B cell (primary cell): ENCODE measurements around the gene HDAC11. TPM values are rescaled to one million over a fixed set of nuclear protein-coding genes. Genes with fewer than 3 reads are reported as not detected.

Source experiments
- ATAC-seq: fragments of 200-7000 bp; cut with Tn5 transposase; one replicate; pipeline ENCODE4 v1.10.0; 2021; ENCODE audit warnings: low read depth, mild to moderate bottlenecking, moderate number of reproducible peaks, moderate library complexity
- CTCF ChIA-PET: fragments of 350-600 bp; sonication (Branson Sonifier 250); formaldehyde crosslinking; loops from one replicate; lab custom pipeline; 2021; ENCODE audit warnings: antibody characterized with exemption, inconsistent platforms; lab: Charles Lee
- POLR2A ChIA-PET: fragments of 350-600 bp; sonication (Branson Sonifier 250); formaldehyde crosslinking; loops from one replicate; lab custom pipeline; 2021; ENCODE audit warnings: antibody characterized with exemption; lab: Charles Lee
- DNase-seq: peaks from one replicate; pipeline ENCODE4 v3.0.0; 2013
- H2AFZ ChIP-seq: 2 replicates; pipeline ENCODE4 v1.6.1; 2012; ENCODE audit warnings: mild to moderate bottlenecking, low read depth, low read length; ENCODE audit not compliant: insufficient read depth, poor library complexity, severe bottlenecking
- H3K27ac ChIP-seq, 2 donors: 1 replicate in 1 of 2; 2 replicates in 1 of 2; pipeline ENCODE4 v1.5.1; 2012 to 2013; ENCODE audit warnings: low read length in 2 of 2, mild to moderate bottlenecking in 2 of 2, moderate library complexity in 1 of 2
- H3K27me3 ChIP-seq, 4 experiments: fragments of 200-600 bp in 1 of 4; sonication (generic) in 1 of 4; replicated peaks in 1 of 4; 1 replicate in 2 of 4; 2 replicates in 2 of 4; pipeline versions ENCODE4 v1.6.1 to v1.7.0; 2013 to 2016; ENCODE audit warnings: low read length in 3 of 4, mild to moderate bottlenecking in 2 of 4, mixed read lengths in 1 of 4, moderate library complexity in 1 of 4; ENCODE audit not compliant: insufficient read depth in 4 of 4, control insufficient read depth in 3 of 4; ENCODE audit errors: control extremely low read depth in 1 of 4
- H3K36me3 ChIP-seq, 2 experiments: replicated peaks in 1 of 2; 1 replicate in 1 of 2; 2 replicates in 1 of 2; pipeline versions ENCODE4 v1.6.1 to v1.7.1; 2013; ENCODE audit warnings: low read length in 1 of 2; ENCODE audit not compliant: insufficient read depth in 2 of 2, control insufficient read depth in 1 of 2; ENCODE audit errors: control extremely low read depth in 1 of 2, extremely low read depth in 1 of 2
- H3K4me1 ChIP-seq, 2 donors: fragments of 200-600 bp in 1 of 2; sonication (generic) in 1 of 2; 1 replicate in 1 of 2; 2 replicates in 1 of 2; pipeline versions ENCODE4 v1.5.1 to v1.6.1; 2013 to 2017; ENCODE audit warnings: low read length in 2 of 2; ENCODE audit not compliant: control insufficient read depth in 2 of 2, insufficient read depth in 2 of 2
- H3K4me2 ChIP-seq: replicated peaks from 2 replicates; pipeline ENCODE3; 2012; ENCODE audit warnings: mild to moderate bottlenecking, low read depth, low read length; ENCODE audit not compliant: poor library complexity, severe bottlenecking
- H3K4me3 ChIP-seq, 5 experiments: fragments of 200-600 bp in 1 of 5; sonication (generic) in 1 of 5; 1 replicate in 3 of 5; 2 replicates in 2 of 5; pipeline versions ENCODE4 v1.5.1 to v1.7.0; 2011 to 2016; ENCODE audit warnings: low read length in 4 of 5, mild to moderate bottlenecking in 4 of 5, low read depth in 2 of 5, control low read depth in 1 of 5, moderate library complexity in 1 of 5; ENCODE audit not compliant: insufficient read depth in 1 of 5; ENCODE audit errors: control extremely low read depth in 1 of 5, extremely low read depth in 1 of 5
- H3K79me2 ChIP-seq: fragments of 200-600 bp; sonication (generic); one replicate; pipeline ENCODE4 v1.6.0; 2016; ENCODE audit warnings: low read length; ENCODE audit not compliant: control insufficient read depth, insufficient read depth
- H3K9ac ChIP-seq: fragments of 200-600 bp; sonication (generic); 2 replicates; pipeline ENCODE4 v1.6.1; 2017; ENCODE audit warnings: mild to moderate bottlenecking, low read length, moderate library complexity
- H3K9me3 ChIP-seq, 3 donors: one replicate each; pipeline versions ENCODE4 v1.6.1 to v1.7.1; 2013; ENCODE audit warnings: low read length in 2 of 3; ENCODE audit not compliant: control insufficient read depth in 2 of 3, insufficient read depth in 1 of 3; ENCODE audit errors: control extremely low read depth in 1 of 3
- H4K20me1 ChIP-seq: 2 replicates; pipeline ENCODE4 v1.6.0; 2012; ENCODE audit warnings: mild to moderate bottlenecking, low read length; ENCODE audit not compliant: insufficient read depth, control insufficient read depth, poor library complexity, severe bottlenecking
- H3K27ac Mint-ChIP-seq: one replicate; pipeline ENCODE4 v1.8.0; 2021; ENCODE audit warnings: mixed read lengths
- H3K27me3 Mint-ChIP-seq: one replicate; pipeline ENCODE4 v1.8.0; 2021; ENCODE audit warnings: mixed read lengths
- H3K4me1 Mint-ChIP-seq: one replicate; pipeline ENCODE4 v1.8.0; 2021; ENCODE audit warnings: mixed read lengths
- H3K4me3 Mint-ChIP-seq: one replicate; pipeline ENCODE4 v1.8.0; 2021; ENCODE audit warnings: mixed read lengths
- H3K9me3 Mint-ChIP-seq: one replicate; pipeline ENCODE4 v1.8.0; 2022; ENCODE audit warnings: mixed read lengths; ENCODE audit not compliant: insufficient read depth
- EZH2 ChIP-seq: IDR thresholded peaks from 2 replicates; pipeline ENCODE4 v1.6.1; 2012; ENCODE audit warnings: borderline replicate concordance, low read depth, mild to moderate bottlenecking, moderate library complexity, low read length; ENCODE audit not compliant: insufficient read depth, poor library complexity, severe bottlenecking
- WGBS: methylation state at CpG from one replicate; pipeline ENCODE4 v1.1.5; 2013; ENCODE audit warnings: missing lambda C conversion rate; ENCODE audit not compliant: insufficient coverage; 5-methylcytosine and 5-hydroxymethylcytosine counted together
- intact Hi-C: fragments of 100-400 bp; cut with micrococcal nuclease; formaldehyde crosslinking; loops from one replicate; pipeline ENCODE4 v1.10.0; 2022
- polyA plus RNA-seq: library from polyadenylated mRNA; depleted of rRNA; stranded (reverse); fragments of >200 nt; gene quantifications from 2 replicates; pipeline ENCODE4 v1.2.3, GENCODE V29; 2012
- total RNA-seq, 2 donors: library from RNA; stranded (reverse); fragments of 120-200 nt in 1 of 2; gene quantifications; 1 replicate in 1 of 2; 2 replicates in 1 of 2; pipeline versions ENCODE4 v1.2.3 to v1.2.4, GENCODE V29; 2013 to 2022
- TF ChIP-seq, protein P1 (sequence below): fragments of 200-600 bp; IDR thresholded peaks from one replicate; pipeline ENCODE4 v1.8.0; 2022; ENCODE audit warnings: antibody characterized with exemption, mild to moderate bottlenecking

Gene HDAC11
- total and polyA plus RNA-seq, 2 donors (not counting 1 experiment from before 2014, with no cell fraction given) = 0.76 to 5.5 TPM

DNA sequence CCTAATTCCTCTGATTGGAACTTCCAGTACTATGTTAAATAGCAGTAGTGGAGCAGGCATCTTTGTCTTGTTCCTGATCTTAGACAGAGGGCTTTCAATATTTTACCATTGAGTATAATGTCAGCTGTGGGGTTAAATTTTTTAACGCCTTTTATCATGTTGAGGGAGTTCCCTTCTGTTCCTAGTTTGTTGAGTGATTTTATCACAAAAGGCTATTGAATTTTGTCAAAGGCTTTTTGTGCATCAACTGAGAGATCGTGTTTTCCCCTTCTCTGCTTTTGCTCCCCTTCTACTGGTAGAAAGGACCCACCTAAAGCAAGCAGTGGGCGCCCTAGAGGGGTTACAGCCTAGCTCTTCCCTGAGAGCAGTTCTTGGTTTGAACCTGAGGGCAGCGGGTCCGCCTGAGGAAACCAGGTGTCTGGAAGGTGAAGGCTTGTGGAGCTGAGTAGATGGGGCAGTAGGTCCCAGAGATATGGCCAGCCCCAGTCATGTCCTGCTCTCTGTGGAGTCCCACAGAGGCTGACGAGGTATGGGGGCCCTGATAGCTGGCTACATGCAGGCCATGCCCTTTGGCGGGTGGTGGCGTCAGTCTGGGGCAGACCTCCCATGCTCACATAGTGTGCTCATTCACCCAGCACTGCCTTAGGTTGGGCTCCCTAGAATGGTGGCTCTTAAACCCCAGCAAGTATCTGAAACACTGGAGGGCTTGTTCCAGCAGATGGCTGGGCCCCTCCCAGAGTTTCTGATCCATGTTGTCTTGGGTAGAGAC is 11.3 kb downstream of the HDAC11 start:
- H3K27ac Mint-ChIP-seq = no peak overlapping the region
- Histone ChIP-seq H2AFZ (no peak overlapping the region), H3K9me3 (no peaks in the 10 kb centered on the region), H4K20me1 (no peaks in the 10 kb centered on the region), H3K4me1 (no peaks in the 10 kb centered on the region), H3K27ac (no peak overlapping the region), H3K36me3 (no peaks in the 10 kb centered on the region), H3K4me2 (no peak overlapping the region), H3K4me3 (no peak overlapping the region), H3K27me3 (no peaks in the 10 kb centered on the region), H3K79me2 (no peaks in the 10 kb centered on the region), H3K9ac (no peak overlapping the region)
- TF ChIP-seq, protein P1, sequence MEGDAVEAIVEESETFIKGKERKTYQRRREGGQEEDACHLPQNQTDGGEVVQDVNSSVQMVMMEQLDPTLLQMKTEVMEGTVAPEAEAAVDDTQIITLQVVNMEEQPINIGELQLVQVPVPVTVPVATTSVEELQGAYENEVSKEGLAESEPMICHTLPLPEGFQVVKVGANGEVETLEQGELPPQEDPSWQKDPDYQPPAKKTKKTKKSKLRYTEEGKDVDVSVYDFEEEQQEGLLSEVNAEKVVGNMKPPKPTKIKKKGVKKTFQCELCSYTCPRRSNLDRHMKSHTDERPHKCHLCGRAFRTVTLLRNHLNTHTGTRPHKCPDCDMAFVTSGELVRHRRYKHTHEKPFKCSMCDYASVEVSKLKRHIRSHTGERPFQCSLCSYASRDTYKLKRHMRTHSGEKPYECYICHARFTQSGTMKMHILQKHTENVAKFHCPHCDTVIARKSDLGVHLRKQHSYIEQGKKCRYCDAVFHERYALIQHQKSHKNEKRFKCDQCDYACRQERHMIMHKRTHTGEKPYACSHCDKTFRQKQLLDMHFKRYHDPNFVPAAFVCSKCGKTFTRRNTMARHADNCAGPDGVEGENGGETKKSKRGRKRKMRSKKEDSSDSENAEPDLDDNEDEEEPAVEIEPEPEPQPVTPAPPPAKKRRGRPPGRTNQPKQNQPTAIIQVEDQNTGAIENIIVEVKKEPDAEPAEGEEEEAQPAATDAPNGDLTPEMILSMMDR = no peak
- no peak for TF ChIP-seq EZH2
- H3K4me1 Mint-ChIP-seq = no peaks in the 10 kb centered on the region
- intact Hi-C loops = no loop called here
- ATAC-seq = no peak
- no peaks in the 10 kb centered on the region for H3K27me3 Mint-ChIP-seq
- H3K9me3 Mint-ChIP-seq = no peaks in the 10 kb centered on the region
- no peak overlapping the region for H3K4me3 Mint-ChIP-seq
- ChIA-PET CTCF (interaction anchor here (1.6 to 1.9 kb wide), 2 partner anchors 11 to 157 kb away, joined by 6 read pairs; partner anchors contain the start of gene HDAC11), POLR2A (interaction anchor here (0.8 kb wide), 1 partner anchor 10 kb away, joined by 6 read pairs; no protein-coding TSS in a partner anchor)
- no peak for DNase-seq
- 90% methylated on average over 7 of the region's 8 CpGs for WGBS

DNA sequence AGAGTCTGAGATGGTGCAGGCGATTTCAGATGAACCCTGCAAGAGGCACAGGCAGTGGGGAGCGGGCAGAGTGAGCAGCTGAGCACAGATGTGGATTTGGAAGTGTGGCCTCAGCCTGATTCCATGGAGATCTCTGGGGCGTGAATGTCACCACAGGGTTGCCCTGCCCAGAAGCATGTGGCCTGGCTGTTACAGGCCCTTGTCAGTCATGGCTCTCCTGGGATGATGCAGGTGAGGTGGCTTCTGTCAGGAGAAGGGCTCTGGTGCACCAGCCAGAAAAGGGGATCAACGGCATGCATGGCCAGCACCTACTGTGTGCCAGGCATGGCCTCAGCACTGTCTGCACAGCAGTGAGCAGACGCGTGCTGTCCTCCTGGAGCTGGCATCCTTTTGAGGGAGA is 11.9 kb downstream of the HDAC11 start:
- no peak overlapping the region for H2AFZ ChIP-seq
- H3K4me3 Mint-ChIP-seq = no peak overlapping the region
- intact Hi-C loops = no loop called here
- H3K4me1 Mint-ChIP-seq = no peaks in the 10 kb centered on the region
- ATAC-seq (no peak), DNase-seq (no peak)
- H3K27me3 Mint-ChIP-seq = no peaks in the 10 kb centered on the region
- CTCF ChIA-PET = interaction anchor here (1.9 kb wide), 1 partner anchor 12 kb away, joined by 6 read pairs; the partner anchor contains the start of gene HDAC11
- H3K9me3 Mint-ChIP-seq = no peaks in the 10 kb centered on the region
- no peak overlapping the region for H3K4me2 ChIP-seq
- TF ChIP-seq, protein P1 = no peak
- TF ChIP-seq EZH2 = no peak
- H3K27ac Mint-ChIP-seq = no peak overlapping the region
- no peak overlapping the region for H3K27ac ChIP-seq
- H3K4me3 ChIP-seq = no peak overlapping the region
- H3K9ac ChIP-seq = no peak overlapping the region
- H4K20me1 ChIP-seq = no peaks in the 10 kb centered on the region
- H3K27me3 ChIP-seq = no peaks in the 10 kb centered on the region
- H3K36me3 ChIP-seq = no peaks in the 10 kb centered on the region
- H3K4me1 ChIP-seq = no peaks in the 10 kb centered on the region
- POLR2A ChIA-PET = no interaction called here
- H3K79me2 ChIP-seq = no peaks in the 10 kb centered on the region
- no peaks in the 10 kb centered on the region for H3K9me3 ChIP-seq
- WGBS = 94% methylated on average over 6 of the region's 6 CpGs
